Mesothelial cell of epicardium (in vitro differentiated cells): ENCODE measurements around the gene SBK1. TPM values are rescaled to one million over a fixed set of nuclear protein-coding genes. Genes with fewer than 3 reads are reported as not detected.

Experiments used
- DNase-seq, 2 experiments: peaks; one replicate each; pipeline ENCODE4 v3.0.0; 2021; ENCODE audit warnings: low spot score in 2 of 2; ENCODE audit not compliant: unreplicated experiment in 2 of 2
- H3K27ac Mint-ChIP-seq: 2 replicates; pipeline ENCODE4 v1.8.0; 2021; ENCODE audit warnings: mixed read lengths
- H3K27me3 Mint-ChIP-seq: 2 replicates; pipeline ENCODE4 v1.8.0; 2021; ENCODE audit warnings: low read depth, mixed read lengths
- H3K36me3 Mint-ChIP-seq: 2 replicates; pipeline ENCODE4 v1.8.0; 2021; ENCODE audit warnings: mixed read lengths
- H3K4me1 Mint-ChIP-seq: 2 replicates; pipeline ENCODE4 v1.8.0; 2021; ENCODE audit warnings: mixed read lengths
- H3K4me3 Mint-ChIP-seq: 2 replicates; pipeline ENCODE4 v1.8.0; 2021; ENCODE audit warnings: mild to moderate bottlenecking, moderate library complexity, mixed read lengths
- H3K9me3 Mint-ChIP-seq: 2 replicates; pipeline ENCODE4 v1.8.0; 2021; ENCODE audit warnings: mixed read lengths
- CTCF ChIP-seq: fragments of 200-600 bp; sonication (generic); IDR thresholded peaks from one replicate; pipeline ENCODE4 v1.5.0; 2021; ENCODE audit warnings: antibody characterized with exemption; ENCODE audit not compliant: unreplicated experiment
- total RNA-seq: library from RNA; stranded (reverse); gene quantifications from 3 replicates; pipeline ENCODE4 v1.2.1, GENCODE V29; 2021

Gene SBK1
- total RNA-seq, 1 donor from 2014 or later, result 51.4 TPM

- TF ChIP-seq CTCF, result no peak
- no peak overlapping the region for H3K4me3 Mint-ChIP-seq
- H3K36me3 Mint-ChIP-seq, result no peaks in the 10 kb centered on the region
- H3K9me3 Mint-ChIP-seq, result no peaks in the 10 kb centered on the region
- no peaks in the 10 kb centered on the region for H3K4me1 Mint-ChIP-seq
- peaks cover 41% of the 10 kb centered on the region for H3K27me3 Mint-ChIP-seq
- no peak overlapping the region for H3K27ac Mint-ChIP-seq
- no peak for DNase-seq
Observed at GRCh38 chr16:28274676-28275075, 17.6 kb upstream of the SBK1 start.

DNA sequence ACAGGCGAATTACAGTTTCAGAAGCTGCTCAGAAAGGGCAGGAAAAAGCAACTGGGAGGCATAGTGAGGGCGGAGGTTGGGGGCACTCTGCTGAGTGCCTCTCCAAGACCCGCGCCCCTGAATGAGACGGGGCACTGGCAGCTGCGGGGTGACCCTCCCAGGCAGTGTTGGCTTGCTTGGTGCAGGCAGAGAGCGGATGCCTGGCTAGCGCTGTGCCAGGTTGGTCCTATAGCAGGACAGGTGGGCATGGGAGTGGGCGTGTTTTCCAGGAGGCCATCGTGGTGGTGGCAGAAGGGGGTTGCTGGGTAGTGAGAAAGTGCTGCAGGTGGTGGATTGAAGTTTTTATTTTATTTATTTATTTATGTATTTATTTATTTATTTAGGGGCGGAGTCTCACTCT, 16.0 kb upstream of the SBK1 start:
- DNase-seq, result no peak
- Mint-ChIP-seq H3K36me3 (no peaks in the 10 kb centered on the region), H3K4me1 (no peaks in the 10 kb centered on the region), H3K9me3 (no peaks in the 10 kb centered on the region), H3K27me3 (peaks cover 41% of the 10 kb centered on the region), H3K4me3 (no peak overlapping the region), H3K27ac (no peak overlapping the region)
- no peak for TF ChIP-seq CTCF

- H3K4me1 Mint-ChIP-seq, result no peaks in the 10 kb centered on the region
- peak overlapping the region; percentile 85 for H3K27ac Mint-ChIP-seq
- peak; percentile 99 for TF ChIP-seq CTCF
Observed at GRCh38 chr16:28277537-28278388, 14.6 kb upstream of the SBK1 start.

GRCh38 chr16:28279006-28279405, 13.3 kb upstream of the SBK1 start:
- Mint-ChIP-seq H3K27me3 (peaks cover 32% of the 10 kb centered on the region), H3K4me3 (no peak overlapping the region), H3K4me1 (no peaks in the 10 kb centered on the region), H3K36me3 (no peaks in the 10 kb centered on the region), H3K27ac (no peak overlapping the region), H3K9me3 (no peaks in the 10 kb centered on the region)
- TF ChIP-seq CTCF, result no peak
- no peak for DNase-seq

More at GRCh38 chr16:28277537-28278388, 14.6 kb upstream of the SBK1 start:
- Mint-ChIP-seq H3K36me3 (no peaks in the 10 kb centered on the region), H3K27me3 (peaks cover 40% of the 10 kb centered on the region), H3K9me3 (no peaks in the 10 kb centered on the region), H3K4me3 (peak overlapping the region; percentile 81)
- peak; percentile 75 to 94 for DNase-seq

- no peaks in the 10 kb centered on the region for H3K4me1 Mint-ChIP-seq
- no peaks in the 10 kb centered on the region for H3K9me3 Mint-ChIP-seq
- H3K4me3 Mint-ChIP-seq, result no peak overlapping the region
- no peaks in the 10 kb centered on the region for H3K36me3 Mint-ChIP-seq
- no peak overlapping the region for H3K27ac Mint-ChIP-seq
- no peak for TF ChIP-seq CTCF
- no peak for DNase-seq
- peaks cover 13% of the 10 kb centered on the region for H3K27me3 Mint-ChIP-seq
Observed at GRCh38 chr16:28280881-28281836, 11.2 kb upstream of the SBK1 start.
